GM12864 (cell line): ENCODE data around the gene STXBP2.

Source experiments
- DNase-seq: peaks from one replicate; pipeline ENCODE4 v3.0.0-alpha.2; 2011; ENCODE audit warnings: low read depth
- H3K4me3 ChIP-seq: 2 replicates; pipeline ENCODE4 v1.5.1; 2011; ENCODE audit warnings: mild to moderate bottlenecking, low read depth, low read length, control low read depth
- CTCF ChIP-seq: IDR thresholded peaks from 2 replicates; pipeline ENCODE4 v1.5.1; 2011; ENCODE audit warnings: low read depth, mild to moderate bottlenecking, moderate library complexity, low read length, control low read depth, inconsistent platforms; ENCODE audit errors: missing control alignments

Gene STXBP2

GRCh38 chr19:7636317-7636690 lies 606 bp upstream of the STXBP2 start:
- no peak for TF ChIP-seq CTCF
- no peak for DNase-seq
- H3K4me3 ChIP-seq, result peak overlapping the region; percentile 89

GRCh38 chr19:7637374-7638256 lies 705 bp downstream of the STXBP2 start:
- DNase-seq, result no peak
- no peak for TF ChIP-seq CTCF
- H3K4me3 ChIP-seq, result peak overlapping the region; percentile 89

GRCh38 chr19:7638802-7639465 lies 2.0 kb downstream of the STXBP2 start:
- no peak for TF ChIP-seq CTCF
- no peak overlapping the region for H3K4me3 ChIP-seq
- no peak for DNase-seq

- TF ChIP-seq CTCF, result no peak
- no peak overlapping the region for H3K4me3 ChIP-seq
- DNase-seq, result no peak
These were observed 3.0 kb downstream of the STXBP2 start for GRCh38 chr19:7639863-7640348.

- TF ChIP-seq CTCF, result no peak
- DNase-seq, result no peak
- H3K4me3 ChIP-seq, result no peak overlapping the region
These were observed 3.9 kb downstream of the STXBP2 start for GRCh38 chr19:7640803-7641202.

GRCh38 chr19:7641290-7642276 lies 4.7 kb downstream of the STXBP2 start:
- no peak for TF ChIP-seq CTCF
- no peak overlapping the region for H3K4me3 ChIP-seq
- no peak for DNase-seq
